H9 (cell line): Measurements from ENCODE around the gene USP44. TPM values are rescaled to one million over a fixed set of nuclear protein-coding genes. Genes with fewer than 3 reads are reported as not detected.

ENCODE experiments used
- DNase-seq: peaks from one replicate; pipeline ENCODE4 v3.0.0-alpha.2; 2017
- H2AFZ ChIP-seq: one replicate; pipeline ENCODE4 v1.6.1; 2013; ENCODE audit warnings: mild to moderate bottlenecking, low read length, control low read depth, moderate library complexity
- H2AK5ac ChIP-seq: 2 replicates; pipeline ENCODE4 v1.6.1; 2013; ENCODE audit warnings: low read length, control low read depth, mixed read lengths; ENCODE audit not compliant: insufficient read length
- H2BK120ac ChIP-seq: one replicate; pipeline ENCODE4 v1.6.1; 2013; ENCODE audit warnings: low read depth, mild to moderate bottlenecking, low read length, control low read depth, inconsistent platforms; ENCODE audit not compliant: poor library complexity, severe bottlenecking
- H2BK12ac ChIP-seq: 2 replicates; pipeline ENCODE4 v1.6.1; 2013; ENCODE audit warnings: low read length, control low read depth, mixed read lengths, low read depth; ENCODE audit not compliant: insufficient read length
- H2BK15ac ChIP-seq: 2 replicates; pipeline ENCODE4 v1.6.1; 2013; ENCODE audit warnings: low read depth, low read length, control low read depth
- H2BK20ac ChIP-seq: one replicate; pipeline ENCODE4 v1.6.1; 2013; ENCODE audit warnings: low read depth, mild to moderate bottlenecking, low read length, control low read depth, inconsistent platforms; ENCODE audit not compliant: poor library complexity, severe bottlenecking
- H2BK5ac ChIP-seq: 2 replicates; pipeline ENCODE4 v1.6.1; 2013; ENCODE audit warnings: low read length, control low read depth, mixed read lengths; ENCODE audit not compliant: insufficient read length
- H3K14ac ChIP-seq: 2 replicates; pipeline ENCODE4 v1.6.1; 2013; ENCODE audit warnings: low read length, control low read depth; ENCODE audit not compliant: insufficient read depth
- H3K18ac ChIP-seq: 2 replicates; pipeline ENCODE4 v1.6.1; 2013; ENCODE audit warnings: low read depth, mild to moderate bottlenecking, mixed read lengths, low read length, control low read depth; ENCODE audit not compliant: insufficient read length
- H3K23ac ChIP-seq: 2 replicates; pipeline ENCODE4 v1.6.1; 2013; ENCODE audit warnings: low read length, control low read depth, mixed read lengths, low read depth; ENCODE audit not compliant: insufficient read length
- H3K23me2 ChIP-seq: 2 replicates; pipeline ENCODE4 v1.6.1; 2013; ENCODE audit warnings: low read depth, mild to moderate bottlenecking, mixed read lengths, low read length, control low read depth; ENCODE audit not compliant: insufficient read length, poor library complexity, severe bottlenecking
- H3K27ac ChIP-seq: 2 replicates; pipeline ENCODE4 v1.5.1; 2013; ENCODE audit warnings: low read length, control low read depth, mixed read lengths, low read depth; ENCODE audit not compliant: insufficient read length
- H3K27me3 ChIP-seq: 2 replicates; pipeline ENCODE4 v1.6.1; 2013; ENCODE audit warnings: low read length, control low read depth, inconsistent platforms; ENCODE audit not compliant: insufficient read depth
- H3K4ac ChIP-seq: 2 replicates; pipeline ENCODE4 v1.6.1; 2013; ENCODE audit warnings: low read depth, mild to moderate bottlenecking, control low read depth, inconsistent platforms, low read length, moderate library complexity
- H3K4me1 ChIP-seq: 2 replicates; pipeline ENCODE4 v1.6.1; 2013; ENCODE audit warnings: low read length, control low read depth, inconsistent platforms; ENCODE audit not compliant: insufficient read depth
- H3K4me2 ChIP-seq: 2 replicates; pipeline ENCODE4 v1.6.1; 2013; ENCODE audit warnings: low read length, control low read depth, mixed read lengths; ENCODE audit not compliant: insufficient read length, insufficient read depth
- H3K56ac ChIP-seq: 2 replicates; pipeline ENCODE4 v1.6.1; 2013; ENCODE audit warnings: low read depth, mild to moderate bottlenecking, mixed read lengths, low read length, control low read depth; ENCODE audit not compliant: insufficient read length
- H3K79me1 ChIP-seq: 2 replicates; pipeline ENCODE4 v1.6.1; 2013; ENCODE audit warnings: low read depth, mild to moderate bottlenecking, moderate library complexity, low read length, control low read depth, inconsistent platforms; ENCODE audit not compliant: insufficient read depth, poor library complexity, severe bottlenecking
- H3K79me2 ChIP-seq: 2 replicates; pipeline ENCODE4 v1.6.1; 2013; ENCODE audit warnings: low read length, control low read depth, inconsistent platforms; ENCODE audit not compliant: insufficient read depth
- H3K9ac ChIP-seq: 2 replicates; pipeline ENCODE4 v1.6.1; 2013; ENCODE audit warnings: low read length, control low read depth, mixed read lengths; ENCODE audit not compliant: insufficient read length; ENCODE audit errors: extremely low read depth
- H3K9me3 ChIP-seq: one replicate; pipeline ENCODE4 v1.6.1; 2013; ENCODE audit warnings: low read depth, low read length, inconsistent platforms; ENCODE audit not compliant: control insufficient read depth
- H3T11ph ChIP-seq: one replicate; pipeline ENCODE4 v1.6.1; 2013; ENCODE audit warnings: mild to moderate bottlenecking, low read length, control low read depth, inconsistent platforms
- H4K20me1 ChIP-seq: one replicate; pipeline ENCODE4 v1.6.1; 2013; ENCODE audit not compliant: control insufficient read depth, insufficient read length, insufficient read depth
- H4K5ac ChIP-seq: 2 replicates; pipeline ENCODE4 v1.6.1; 2013; ENCODE audit warnings: low read depth, mild to moderate bottlenecking, mixed read lengths, low read length, control low read depth; ENCODE audit not compliant: insufficient read length
- H4K8ac ChIP-seq: replicated peaks from 2 replicates; pipeline ENCODE4 v1.6.1; 2013; ENCODE audit warnings: low read length, control low read depth, mixed read lengths, low read depth; ENCODE audit not compliant: insufficient read length
- H4K91ac ChIP-seq: 2 replicates; pipeline ENCODE4 v1.6.1; 2013; ENCODE audit warnings: low read depth, mild to moderate bottlenecking, moderate library complexity, mixed read lengths, low read length, control low read depth; ENCODE audit not compliant: insufficient read length
- H3K27ac Mint-ChIP-seq, 3 experiments: 2 replicates in 2 of 3; 3 replicates in 1 of 3; pipeline ENCODE4 v1.8.0; 2020 to 2021; ENCODE audit warnings: mixed read lengths in 3 of 3, mild to moderate bottlenecking in 1 of 3, moderate library complexity in 1 of 3
- H3K27me3 Mint-ChIP-seq: 2 replicates; pipeline ENCODE4 v1.8.0; 2021; ENCODE audit warnings: low read depth, mild to moderate bottlenecking, moderate library complexity, mixed read lengths
- H3K36me3 Mint-ChIP-seq, 3 experiments: 2 replicates in 2 of 3; 3 replicates in 1 of 3; pipeline ENCODE4 v1.8.0; 2020 to 2021; ENCODE audit warnings: low read depth in 3 of 3, mixed read lengths in 3 of 3; ENCODE audit not compliant: insufficient read depth in 1 of 3
- H3K4me1 Mint-ChIP-seq, 2 experiments: 2 replicates each; pipeline ENCODE4 v1.8.0; 2020; ENCODE audit warnings: mixed read lengths in 2 of 2
- H3K4me3 Mint-ChIP-seq, 2 experiments: 2 replicates in 1 of 2; 3 replicates in 1 of 2; pipeline ENCODE4 v1.8.0; 2020 to 2021; ENCODE audit warnings: mild to moderate bottlenecking in 2 of 2, mixed read lengths in 2 of 2, moderate library complexity in 1 of 2
- H3K9me3 Mint-ChIP-seq, 2 experiments: 2 replicates in 1 of 2; 3 replicates in 1 of 2; pipeline ENCODE4 v1.8.0; 2020; ENCODE audit warnings: mild to moderate bottlenecking in 2 of 2, mixed read lengths in 2 of 2, moderate library complexity in 1 of 2
- CTCF ChIP-seq: fragments of 200-600 bp; sonication (generic); conservative IDR thresholded peaks from 3 replicates; pipeline ENCODE4 v1.8.0; 2021; ENCODE audit warnings: antibody characterized with exemption, mild to moderate bottlenecking
- WGBS: extraction: QIAGEN DNeasy Blood & Tissue Kit; methylation state at CpG from one replicate; pipeline ENCODE4 v1.1.7; 2013; ENCODE audit warnings: missing lambda C conversion rate, low lambda C conversion rate, mixed read lengths; ENCODE audit not compliant: insufficient read length; ENCODE audit errors: extremely low coverage; 5-methylcytosine and 5-hydroxymethylcytosine counted together
- total RNA-seq: library from RNA; stranded (reverse); gene quantifications from 2 replicates; pipeline ENCODE4 v1.2.1, GENCODE V29; 2021

The USP44 gene
- total RNA-seq, 1 experiment from 2014 or later = 185 TPM

- no peak for TF ChIP-seq CTCF
- H3K9me3 Mint-ChIP-seq = no peaks in the 10 kb centered on the region
- Histone ChIP-seq H3K27me3 (no peaks in the 10 kb centered on the region; the same call in 1 of the 2 replicates), H3K79me1 (no peaks in the 10 kb centered on the region), H2BK15ac (no peak overlapping the region), H3K27ac (no peak overlapping the region), H3K4ac (no peak overlapping the region), H3T11ph (no peak overlapping the region), H2BK120ac (no peak overlapping the region), H3K14ac (no peak overlapping the region), H2AK5ac (no peak overlapping the region), H3K18ac (no peak overlapping the region), H3K79me2 (no peaks in the 10 kb centered on the region), H2BK5ac (no peak overlapping the region), H3K4me1 (no peaks in the 10 kb centered on the region), H3K9ac (no peak overlapping the region), H4K91ac (no peak overlapping the region), H4K20me1 (no peaks in the 10 kb centered on the region), H2BK20ac (no peak overlapping the region), H2AFZ (no peak overlapping the region), H2BK12ac (no peak overlapping the region), H3K9me3 (no peaks in the 10 kb centered on the region), H4K5ac (no peak overlapping the region), H3K56ac (no peak overlapping the region), H3K23me2 (no peaks in the 10 kb centered on the region), H4K8ac (no peak overlapping the region), H3K23ac (no peak overlapping the region), H3K4me2 (no peak overlapping the region)
- no peaks in the 10 kb centered on the region; a peak in 1 of 4 replicates for H3K4me1 Mint-ChIP-seq
- H3K36me3 Mint-ChIP-seq = peaks cover 40 to 86% (median 81%) of the 10 kb centered on the region in 3 experiments; a peak in 6 of 7 replicates
- H3K4me3 Mint-ChIP-seq = no peak overlapping the region
- H3K27me3 Mint-ChIP-seq = no peaks in the 10 kb centered on the region
- H3K27ac Mint-ChIP-seq = peak overlapping the region in 1 of 3 experiments; percentile 45; a peak in 1 of 7 replicates
- DNase-seq = no peak
- WGBS = no CpG with 5 or more reads among the region's 10 CpGs
Measured at GRCh38 chr12:95506707-95507523, 44.4 kb downstream of the USP44 start.
